IPS DF 19.7 (cell line): ENCODE results near the gene TSHZ2.

ENCODE experiments used
- DNase-seq: peaks from one replicate; pipeline ENCODE4 v3.0.0-alpha.2; 2013; ENCODE audit warnings: low read depth, low spot score

Gene TSHZ2, protein sequence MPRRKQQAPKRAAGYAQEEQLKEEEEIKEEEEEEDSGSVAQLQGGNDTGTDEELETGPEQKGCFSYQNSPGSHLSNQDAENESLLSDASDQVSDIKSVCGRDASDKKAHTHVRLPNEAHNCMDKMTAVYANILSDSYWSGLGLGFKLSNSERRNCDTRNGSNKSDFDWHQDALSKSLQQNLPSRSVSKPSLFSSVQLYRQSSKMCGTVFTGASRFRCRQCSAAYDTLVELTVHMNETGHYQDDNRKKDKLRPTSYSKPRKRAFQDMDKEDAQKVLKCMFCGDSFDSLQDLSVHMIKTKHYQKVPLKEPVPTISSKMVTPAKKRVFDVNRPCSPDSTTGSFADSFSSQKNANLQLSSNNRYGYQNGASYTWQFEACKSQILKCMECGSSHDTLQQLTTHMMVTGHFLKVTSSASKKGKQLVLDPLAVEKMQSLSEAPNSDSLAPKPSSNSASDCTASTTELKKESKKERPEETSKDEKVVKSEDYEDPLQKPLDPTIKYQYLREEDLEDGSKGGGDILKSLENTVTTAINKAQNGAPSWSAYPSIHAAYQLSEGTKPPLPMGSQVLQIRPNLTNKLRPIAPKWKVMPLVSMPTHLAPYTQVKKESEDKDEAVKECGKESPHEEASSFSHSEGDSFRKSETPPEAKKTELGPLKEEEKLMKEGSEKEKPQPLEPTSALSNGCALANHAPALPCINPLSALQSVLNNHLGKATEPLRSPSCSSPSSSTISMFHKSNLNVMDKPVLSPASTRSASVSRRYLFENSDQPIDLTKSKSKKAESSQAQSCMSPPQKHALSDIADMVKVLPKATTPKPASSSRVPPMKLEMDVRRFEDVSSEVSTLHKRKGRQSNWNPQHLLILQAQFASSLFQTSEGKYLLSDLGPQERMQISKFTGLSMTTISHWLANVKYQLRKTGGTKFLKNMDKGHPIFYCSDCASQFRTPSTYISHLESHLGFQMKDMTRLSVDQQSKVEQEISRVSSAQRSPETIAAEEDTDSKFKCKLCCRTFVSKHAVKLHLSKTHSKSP (N-terminal part only)

GRCh38 chr20:52972190-52972937, at the start of gene TSHZ2:
Gene TSHZ2, plus strand, starts transcription at chr20:52972358. Its CDS starts 936 bp downstream, at chr20:52973294.
- no peak for DNase-seq

DNA sequence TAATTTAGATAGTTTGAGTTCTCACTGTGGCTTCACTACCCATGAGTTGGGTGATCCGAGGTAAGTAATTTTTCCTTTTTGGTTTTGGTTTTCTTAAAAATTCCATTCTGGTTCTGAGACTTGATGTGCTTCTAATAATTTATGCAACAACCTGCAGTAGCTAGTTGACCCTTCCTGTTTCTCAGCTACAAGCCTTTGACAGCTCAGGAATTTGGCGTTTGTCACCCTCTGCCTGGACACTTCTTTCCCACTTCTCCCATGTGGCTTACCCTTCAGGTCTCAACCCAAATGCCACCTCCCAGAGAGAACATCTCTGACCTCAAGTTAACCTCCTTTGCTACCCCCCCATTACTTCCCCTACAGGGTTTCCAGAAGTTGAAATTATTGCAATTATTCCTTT, 49.7 kb upstream of the TSHZ2 start:
- DNase-seq, result no peak

GRCh38 chr20:52923123-52923937, 48.8 kb upstream of the TSHZ2 start:
- DNase-seq, result no peak

DNA sequence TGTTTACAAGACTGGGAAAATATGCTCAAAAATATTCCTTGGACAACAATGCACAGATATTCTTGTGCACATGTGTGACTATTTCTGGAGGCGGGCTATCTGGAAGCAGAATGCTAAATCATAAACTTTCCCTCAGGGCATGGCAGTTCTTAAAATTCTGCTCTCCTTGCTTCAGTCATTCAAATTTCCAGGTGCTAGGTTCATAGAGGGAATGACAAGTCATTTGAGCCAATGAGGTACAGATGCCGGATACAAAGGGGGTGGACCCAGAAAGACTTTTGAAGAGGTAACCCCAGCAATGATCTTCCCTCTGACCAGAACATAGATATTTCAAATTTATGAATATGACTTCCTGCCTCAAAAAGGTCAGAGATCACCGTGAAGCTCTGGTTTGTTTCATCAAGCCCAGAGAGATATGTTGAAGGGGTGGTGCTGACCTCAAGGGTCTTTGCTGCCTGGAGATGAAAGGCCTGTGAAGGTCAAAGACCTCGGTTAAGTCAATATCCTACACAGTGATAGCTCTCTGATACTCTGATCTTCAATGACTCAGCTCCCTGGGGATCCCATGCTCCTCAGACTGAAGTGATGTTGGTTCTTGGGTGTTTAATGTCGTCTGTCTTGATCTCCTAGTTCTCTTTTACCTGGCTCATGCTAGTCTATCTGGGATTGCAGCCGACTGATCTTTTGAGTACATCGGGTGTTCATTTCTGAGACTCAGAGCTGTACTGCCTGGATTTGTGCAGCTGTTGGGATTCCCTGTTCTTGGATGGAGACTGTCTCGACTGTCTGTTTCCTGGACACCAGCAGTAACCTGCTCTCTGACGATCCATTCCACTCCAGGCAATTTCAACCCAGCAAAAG, 47.5 kb upstream of the TSHZ2 start:
- no peak for DNase-seq

- DNase-seq, result no peak
Measured at GRCh38 chr20:52926505-52926904, 45.7 kb upstream of the TSHZ2 start.

DNA sequence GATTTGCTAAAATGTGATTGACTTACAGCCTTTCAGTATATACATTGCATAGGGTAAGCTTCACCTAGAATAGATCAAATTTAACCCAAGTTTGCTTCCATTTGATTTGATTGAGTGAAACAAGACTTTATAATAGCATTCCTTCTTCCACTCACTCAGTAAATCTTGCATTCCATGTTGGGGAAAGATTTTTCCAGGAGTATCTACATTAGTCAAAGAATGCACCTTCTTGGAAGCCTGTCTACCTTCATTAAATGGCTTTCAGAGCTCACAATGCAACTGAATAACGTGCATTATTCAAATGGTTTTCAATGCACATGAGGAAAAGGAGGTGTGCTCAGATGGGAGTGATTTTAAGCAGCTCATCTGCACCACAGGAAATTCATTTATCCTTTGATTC, 38.3 kb upstream of the TSHZ2 start:
- DNase-seq, result no peak

- DNase-seq, result no peak
Measured at GRCh38 chr20:52936351-52937340, 35.5 kb upstream of the TSHZ2 start.

DNA sequence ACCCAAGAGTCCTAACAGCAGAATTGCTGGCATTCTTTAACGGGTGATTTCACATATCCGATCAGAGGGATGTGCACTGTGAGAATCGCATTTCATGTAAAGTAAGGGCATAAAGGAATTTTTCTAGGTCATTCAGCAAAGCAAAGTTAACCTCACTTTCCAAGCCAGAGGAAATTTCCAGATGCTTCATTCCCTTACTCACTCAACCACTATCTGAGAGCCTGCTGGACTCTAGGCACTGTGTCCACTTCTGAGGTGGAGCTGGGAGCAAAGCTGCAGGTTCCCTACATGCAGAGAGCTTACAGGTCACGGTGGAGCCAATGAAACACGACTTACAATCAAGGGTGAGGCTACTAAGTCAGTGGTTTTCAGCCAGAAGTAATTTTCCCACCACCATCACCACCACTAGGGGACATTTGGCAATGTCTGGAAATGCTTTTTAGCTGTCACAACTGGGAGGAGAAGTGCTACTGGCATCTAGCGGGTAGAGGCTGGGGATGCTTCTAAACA, 34.5 kb upstream of the TSHZ2 start:
- peak; percentile 20 for DNase-seq

GRCh38 chr20:52939141-52939540, 33.0 kb upstream of the TSHZ2 start:
- no peak for DNase-seq

DNA sequence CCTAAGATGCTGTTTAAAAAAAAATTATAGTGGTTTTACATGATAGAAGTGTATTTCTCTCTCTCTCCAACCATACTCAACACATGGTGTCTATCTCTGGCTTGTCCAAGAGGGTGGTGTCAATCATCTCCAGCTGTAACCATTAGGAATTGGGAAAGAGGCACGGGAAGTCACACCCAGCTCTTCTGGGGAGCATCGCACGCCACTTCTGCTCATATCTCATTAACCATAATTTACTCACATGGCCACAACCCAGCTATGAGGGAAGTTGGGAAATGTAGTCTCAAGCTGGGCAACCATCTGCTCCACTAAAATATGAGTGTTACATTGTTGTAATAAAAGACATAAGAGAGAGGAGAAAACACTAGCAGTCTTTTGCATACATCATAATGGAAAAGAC, 30.4 kb upstream of the TSHZ2 start:
- DNase-seq, result no peak

GRCh38 chr20:52943185-52943841, 28.8 kb upstream of the TSHZ2 start:
- no peak for DNase-seq

GRCh38 chr20:52945268-52945667, 26.9 kb upstream of the TSHZ2 start:
- no peak for DNase-seq

DNA sequence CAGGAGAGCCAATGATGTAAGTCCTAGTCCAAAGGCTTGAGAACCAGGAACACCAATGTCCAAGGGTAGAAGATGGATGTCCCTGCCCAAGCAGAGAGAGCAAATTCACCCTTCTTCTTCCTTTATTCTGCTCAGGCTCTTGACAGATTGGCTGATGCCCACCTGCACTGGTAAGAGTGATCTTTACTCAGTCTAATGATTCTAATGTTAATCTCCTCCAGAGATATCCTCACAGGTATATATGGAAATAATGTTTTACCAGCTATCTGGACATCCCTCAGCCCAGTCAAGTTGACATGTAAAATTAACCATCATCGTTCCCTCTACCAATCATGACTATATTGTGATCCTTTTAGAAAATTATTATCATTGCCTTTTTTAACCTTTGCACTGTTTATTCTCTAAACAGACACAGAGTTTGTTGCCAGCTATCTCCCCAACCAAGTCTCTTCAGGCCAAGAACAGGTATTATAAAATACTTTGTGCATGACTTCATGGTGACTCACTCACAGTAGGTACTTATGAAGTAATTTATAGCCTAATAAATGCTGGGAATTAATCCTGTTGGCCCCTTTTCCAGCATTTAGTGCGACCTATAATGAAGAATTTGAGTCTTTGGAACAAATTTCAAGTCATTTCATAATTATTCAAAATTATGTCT, 26.2 kb upstream of the TSHZ2 start:
- DNase-seq, result no peak

DNA sequence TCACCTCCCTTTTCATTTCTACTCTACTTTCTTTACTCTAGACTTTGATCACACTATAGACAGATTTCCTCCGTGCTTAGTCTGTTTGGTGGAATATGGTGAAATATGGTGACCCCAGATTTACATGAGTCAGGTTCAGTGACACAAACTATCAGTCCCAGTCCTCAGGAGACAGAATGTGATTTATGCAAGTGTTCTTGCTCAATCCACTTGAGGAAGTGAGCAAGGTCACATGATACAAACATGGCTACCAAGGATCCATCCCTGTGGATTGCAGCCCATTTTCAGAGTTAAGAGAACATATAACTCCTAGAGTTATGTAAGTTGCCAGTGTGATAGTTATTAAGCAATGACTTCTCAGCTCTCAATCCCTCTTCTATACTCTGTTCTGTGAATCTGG, 23.7 kb upstream of the TSHZ2 start:
- no peak for DNase-seq

DNA sequence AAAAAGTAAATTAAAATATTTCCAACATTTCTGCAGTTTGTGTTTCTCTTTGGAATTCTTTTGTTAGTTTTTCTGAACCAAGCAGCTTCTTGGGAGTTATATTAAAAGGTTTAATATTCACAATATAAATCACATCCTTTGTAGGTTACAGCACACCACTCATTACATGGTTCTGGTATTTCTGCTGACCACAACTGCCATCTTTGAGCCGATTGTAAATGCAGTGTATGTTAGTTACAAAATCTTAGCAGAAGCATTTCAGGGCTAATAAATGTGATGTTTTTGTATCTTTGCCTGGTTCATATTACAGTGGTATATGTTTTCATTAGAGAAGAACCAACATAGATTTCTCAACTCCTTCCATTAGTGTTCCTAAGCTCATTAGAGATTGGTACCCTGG, 19.1 kb upstream of the TSHZ2 start:
- no peak for DNase-seq

GRCh38 chr20:52954849-52955248, 17.3 kb upstream of the TSHZ2 start:
- DNase-seq, result no peak

DNA sequence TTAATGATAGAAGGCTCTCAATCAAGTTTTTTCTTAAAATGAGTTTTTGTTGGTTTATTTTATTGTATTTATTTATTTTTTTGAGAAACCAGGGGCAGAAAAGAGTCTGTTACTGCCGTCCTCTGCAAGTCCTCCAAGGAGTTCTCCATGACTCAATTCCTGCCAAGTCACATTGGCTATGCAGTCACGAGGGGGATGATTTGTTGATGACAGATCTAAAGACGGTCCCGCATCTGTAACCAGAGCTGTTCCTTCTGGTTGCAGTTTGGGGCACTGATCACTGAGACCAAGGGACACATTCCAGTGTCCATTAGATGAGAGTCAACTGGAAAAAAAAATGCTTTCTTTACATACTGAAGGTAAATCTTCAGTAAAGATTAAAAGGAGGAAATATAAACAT, 13.9 kb upstream of the TSHZ2 start:
- no peak for DNase-seq
